Renal cortical epithelial cell (primary cell): Measurements from ENCODE around the gene FHOD3. TPM values are rescaled to one million over a fixed set of nuclear protein-coding genes. Genes with fewer than 3 reads are reported as not detected.
"Not testable (repeated sequence)": the region's sequence is repeated elsewhere in the genome, so short reads cannot be mapped to it uniquely, and the experiment has no call there.

Experiments used
- DNase-seq: peaks from one replicate; pipeline ENCODE4 v3.0.0-alpha.2; 2011; ENCODE audit warnings: low read depth
- total RNA-seq: library from RNA; depleted of rRNA; stranded (reverse); fragments of >200 nt; gene quantifications from 2 replicates; pipeline ENCODE4 v1.2.3, GENCODE V29; 2014

Gene FHOD3
- total RNA-seq, 1 donor from 2014 or later: 117 TPM

DNA sequence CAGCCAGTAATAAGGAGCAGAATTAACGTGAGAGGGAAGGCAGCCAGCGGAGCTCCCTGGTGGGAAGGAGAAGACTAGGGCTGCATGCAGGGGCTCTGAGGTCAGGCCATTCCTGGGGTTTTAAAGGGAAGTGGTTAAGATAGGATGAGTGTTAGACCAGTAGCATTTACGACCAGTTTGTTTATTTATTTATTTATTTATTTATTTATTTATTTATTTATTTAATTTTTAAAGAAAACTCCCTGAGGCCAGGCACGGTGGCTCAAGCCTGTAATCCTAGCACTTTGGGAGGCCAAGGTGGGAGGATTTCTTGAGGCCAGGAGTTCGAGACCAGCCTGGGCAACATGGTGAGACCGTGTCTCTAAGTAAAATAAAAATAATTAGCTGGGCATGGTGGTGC, 152.8 kb downstream of the FHOD3 start:
- no peak for DNase-seq

DNA sequence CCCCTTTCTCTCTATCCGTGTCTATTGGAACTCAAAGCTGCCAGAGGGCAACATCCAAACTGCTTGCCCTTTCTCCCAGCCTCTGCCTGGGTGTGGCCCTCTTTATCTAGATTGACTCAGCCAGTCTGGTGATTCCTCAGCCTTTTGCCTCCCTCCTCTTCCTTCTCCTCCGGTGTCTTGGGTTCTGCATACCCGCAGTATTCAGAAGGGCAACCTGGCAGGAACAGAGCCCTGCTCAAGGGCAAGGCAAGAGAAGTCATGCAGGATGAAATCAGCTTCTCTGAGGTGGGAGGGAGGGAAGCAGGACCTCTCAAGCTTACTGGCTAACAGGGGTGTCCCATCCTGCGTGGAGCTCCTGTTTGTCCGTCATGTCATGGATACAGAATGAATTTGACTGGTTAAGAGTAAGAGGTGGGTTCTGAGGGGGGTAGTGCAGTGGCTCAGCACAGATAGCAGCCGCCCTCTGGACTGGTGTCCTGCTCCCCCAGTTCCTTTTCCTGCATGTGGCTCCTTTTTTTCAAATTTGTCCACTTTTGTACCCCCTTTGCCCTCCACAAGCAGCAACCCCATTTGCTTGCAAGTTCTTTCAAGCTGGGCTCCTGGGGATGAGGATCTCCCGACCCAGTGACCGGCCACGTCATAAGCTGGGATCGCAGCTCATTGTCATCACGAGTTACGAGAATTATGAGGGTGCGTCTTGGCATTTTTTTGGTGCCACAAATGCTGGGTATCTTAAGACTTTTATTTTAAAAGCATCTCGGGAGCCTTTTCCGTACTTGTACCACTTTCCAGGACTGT, 154.1 kb downstream of the FHOD3 start:
- no peak for DNase-seq

DNA sequence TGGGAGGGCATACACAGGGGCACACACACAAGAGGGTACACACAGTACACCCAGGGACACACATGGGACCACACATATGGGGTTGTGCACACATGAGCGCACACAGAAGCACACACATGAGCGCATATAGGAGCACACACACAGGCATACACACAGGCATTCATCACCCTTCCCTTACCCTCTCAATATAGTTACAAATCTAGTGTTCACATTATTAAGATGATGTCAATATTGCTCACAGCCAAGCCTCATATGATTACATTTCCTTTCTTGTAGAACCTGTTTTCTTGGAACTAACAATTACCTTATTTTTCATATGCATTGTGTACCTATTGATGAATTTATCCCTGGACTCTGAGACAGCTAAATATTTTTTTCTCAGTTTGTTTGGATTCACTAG, 156.7 kb downstream of the FHOD3 start:
- no peak for DNase-seq

DNA sequence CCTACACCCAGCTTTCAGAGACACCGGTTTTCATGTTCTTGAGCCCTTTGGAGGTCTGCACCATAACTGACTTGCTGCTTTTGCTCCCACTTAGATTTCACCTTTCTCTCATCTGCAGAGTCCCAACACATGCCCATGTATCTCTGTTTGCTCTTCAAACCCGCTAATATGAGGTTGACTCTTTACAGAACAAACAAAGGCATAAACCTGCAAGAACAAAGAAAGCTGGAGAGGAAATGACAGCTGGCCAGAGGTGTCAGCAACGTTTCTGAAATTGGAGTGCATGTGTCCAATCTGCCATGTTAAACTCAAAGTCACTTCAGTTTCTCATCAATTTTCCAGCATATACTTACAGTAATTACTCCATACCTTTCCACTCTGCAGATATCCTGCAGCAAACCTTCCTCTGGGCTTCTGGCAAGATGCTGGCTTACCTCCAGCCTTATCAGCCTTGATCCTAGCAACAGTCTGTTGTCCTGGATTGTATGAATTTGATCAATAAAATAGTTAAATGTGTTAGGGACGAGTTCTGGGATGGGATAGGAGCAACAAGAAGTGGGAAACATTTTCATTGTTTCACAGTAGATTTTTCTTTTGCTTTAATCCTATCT, 157.4 kb downstream of the FHOD3 start:
- no peak for DNase-seq

DNA sequence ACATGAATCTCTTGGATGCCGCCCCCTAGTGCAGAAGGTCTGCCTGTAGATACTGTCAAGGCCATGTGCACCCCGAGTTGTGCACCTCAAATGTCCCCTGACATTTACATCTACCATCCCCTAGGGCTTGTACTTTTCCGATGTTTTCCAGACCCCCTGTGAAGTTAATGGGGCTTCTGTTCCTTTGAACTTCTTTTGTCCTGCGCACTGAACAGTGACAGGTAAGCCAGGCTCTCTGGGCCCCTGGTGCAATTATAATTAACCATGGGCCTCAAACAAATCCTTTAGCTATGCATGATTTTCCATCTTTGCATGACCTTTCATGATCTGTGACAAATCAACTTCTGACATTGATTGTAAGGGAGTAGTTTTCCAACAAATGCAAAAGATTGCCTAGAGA, 158.4 kb downstream of the FHOD3 start:
- no peak for DNase-seq

DNA sequence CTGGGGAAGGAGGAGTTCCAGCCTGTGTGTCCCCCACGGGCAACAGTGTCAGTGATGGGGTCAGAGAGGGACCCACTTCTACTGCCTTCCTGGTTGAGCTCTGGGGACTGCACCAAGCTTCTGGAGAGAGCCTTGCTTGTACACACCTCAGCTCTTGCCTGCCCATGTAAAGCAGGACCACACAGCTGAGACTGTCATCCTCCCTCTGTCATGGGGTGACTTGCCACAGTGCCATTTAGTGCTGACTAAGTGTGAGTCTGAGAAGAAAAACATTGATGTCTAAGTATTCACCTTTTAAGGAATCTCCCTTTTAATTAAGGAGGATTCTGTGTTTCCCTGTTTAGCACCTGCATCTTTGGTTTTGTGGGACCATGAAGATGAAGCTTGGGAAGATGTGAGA, 159.1 kb downstream of the FHOD3 start:
- DNase-seq: no peak

DNA sequence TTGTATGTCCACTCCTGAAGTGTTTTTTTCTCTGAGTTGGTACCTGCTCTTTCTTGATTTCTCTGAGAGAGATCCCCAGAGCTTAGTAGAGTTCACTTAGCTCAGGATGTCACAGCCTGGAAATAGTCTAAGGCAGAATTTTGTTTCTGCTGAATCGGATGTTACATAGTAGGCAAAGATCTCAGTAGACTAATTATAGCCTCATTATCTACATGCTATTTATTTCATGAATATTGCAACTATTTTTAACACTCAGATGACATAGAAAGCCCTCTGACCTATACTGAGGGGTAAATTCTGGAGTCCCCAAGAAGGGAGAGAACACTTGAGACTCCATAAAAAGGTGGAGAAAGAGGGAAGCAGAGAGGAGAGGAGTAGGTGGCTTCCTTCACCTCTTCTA, 160.2 kb downstream of the FHOD3 start:
- DNase-seq: no peak

DNA sequence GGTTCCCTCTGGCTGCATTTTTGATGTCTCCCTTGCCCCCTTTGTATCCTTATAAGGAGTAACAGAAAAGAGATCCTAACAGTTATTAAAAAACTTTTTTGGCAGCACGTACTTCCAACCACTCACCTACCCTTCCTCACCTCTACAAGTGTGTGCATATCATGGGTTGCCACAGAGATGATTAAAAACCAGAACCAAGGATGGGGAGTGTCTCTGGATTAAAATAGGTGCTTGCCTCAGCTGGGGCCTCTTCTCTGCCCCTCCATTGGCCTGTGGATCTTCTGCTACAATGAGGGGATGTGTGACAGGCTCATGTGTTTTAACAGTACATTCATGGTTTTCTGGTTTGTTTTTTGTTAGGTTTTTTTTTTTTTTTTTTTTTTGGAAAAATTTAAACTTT, 160.8 kb downstream of the FHOD3 start:
- no peak for DNase-seq

DNA sequence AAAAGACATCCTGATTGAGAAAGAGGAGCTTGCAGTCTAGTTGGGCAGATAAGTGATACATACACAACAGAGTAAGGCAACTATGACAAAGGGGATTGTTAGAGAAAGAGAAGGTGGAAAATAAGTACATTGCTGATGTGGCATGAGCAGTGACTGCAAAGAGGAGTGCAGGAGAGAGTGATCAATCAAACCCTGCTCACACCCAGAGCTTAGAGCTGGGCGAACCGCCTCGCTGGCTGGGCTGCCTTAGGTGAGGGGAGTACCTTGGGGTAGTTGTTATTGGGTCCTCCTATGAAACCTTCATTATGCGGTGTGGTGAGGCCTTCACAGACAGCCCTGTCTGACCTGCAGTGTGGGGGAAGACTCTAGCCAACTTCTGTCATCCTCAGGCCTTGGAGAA, 161.7 kb downstream of the FHOD3 start:
- no peak for DNase-seq

DNA sequence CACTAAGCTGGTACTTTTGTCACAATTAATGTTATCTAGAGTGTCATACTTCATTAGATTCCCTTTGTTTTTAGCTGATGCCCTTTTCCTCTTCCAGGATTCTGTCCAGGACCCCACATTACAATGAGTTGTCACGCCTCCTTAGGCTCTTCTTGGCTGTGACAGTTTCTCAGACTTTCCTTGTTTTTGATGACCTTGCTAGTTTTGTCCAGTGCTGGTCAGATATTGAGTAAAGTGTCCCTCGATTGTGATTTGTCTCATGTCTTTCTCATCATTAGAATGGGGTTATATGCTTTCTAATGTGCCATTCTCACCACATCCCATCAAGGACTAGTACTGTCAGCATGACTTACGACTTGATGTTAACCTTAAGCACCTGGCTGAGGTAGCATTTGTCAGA, 162.3 kb downstream of the FHOD3 start:
- DNase-seq: no peak

DNA sequence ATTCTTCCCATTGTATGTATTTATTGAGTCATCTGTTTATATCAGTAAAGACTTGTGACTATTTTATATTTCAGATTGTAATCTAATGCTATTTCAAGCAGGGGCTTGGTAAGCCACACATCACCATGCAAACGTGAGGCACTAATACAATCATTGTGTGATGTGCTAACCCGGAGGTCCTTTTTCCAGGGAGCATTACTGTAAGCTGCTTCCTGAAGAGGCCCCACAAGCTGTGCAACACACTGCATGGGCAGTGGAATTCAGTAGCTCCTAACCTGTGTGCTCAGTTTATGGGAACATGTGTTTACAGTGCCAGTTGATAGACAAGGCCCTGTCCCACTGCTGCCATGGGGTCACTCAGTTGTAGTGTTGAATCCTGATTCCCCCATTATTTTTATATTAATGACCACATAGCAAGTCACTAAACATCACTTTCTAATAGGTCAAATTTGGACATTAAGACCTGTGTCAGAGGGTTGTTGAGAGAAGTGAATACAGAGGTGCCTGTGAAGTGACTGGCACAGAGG, 162.9 kb downstream of the FHOD3 start:
- DNase-seq: no peak

DNA sequence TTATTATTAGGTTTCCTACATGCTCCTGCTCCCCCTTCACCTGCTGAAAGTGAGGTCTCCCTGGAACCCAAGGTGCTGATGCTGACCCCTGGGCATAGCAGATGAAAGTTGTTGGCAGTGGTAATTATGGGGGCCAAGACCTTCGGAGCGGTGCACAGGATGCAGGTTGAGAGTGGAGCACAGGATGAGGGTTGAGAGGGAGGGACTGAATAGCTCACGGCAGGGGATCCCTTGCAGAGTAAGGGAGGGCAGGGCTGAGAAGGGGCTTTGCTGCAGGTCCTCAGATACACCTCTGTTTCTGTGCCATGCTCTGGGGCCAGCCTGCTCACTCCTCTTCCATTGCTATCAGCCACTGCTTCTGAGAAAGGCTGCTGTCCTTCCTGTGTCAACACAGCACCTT, 163.3 kb downstream of the FHOD3 start:
- DNase-seq: no peak

DNA sequence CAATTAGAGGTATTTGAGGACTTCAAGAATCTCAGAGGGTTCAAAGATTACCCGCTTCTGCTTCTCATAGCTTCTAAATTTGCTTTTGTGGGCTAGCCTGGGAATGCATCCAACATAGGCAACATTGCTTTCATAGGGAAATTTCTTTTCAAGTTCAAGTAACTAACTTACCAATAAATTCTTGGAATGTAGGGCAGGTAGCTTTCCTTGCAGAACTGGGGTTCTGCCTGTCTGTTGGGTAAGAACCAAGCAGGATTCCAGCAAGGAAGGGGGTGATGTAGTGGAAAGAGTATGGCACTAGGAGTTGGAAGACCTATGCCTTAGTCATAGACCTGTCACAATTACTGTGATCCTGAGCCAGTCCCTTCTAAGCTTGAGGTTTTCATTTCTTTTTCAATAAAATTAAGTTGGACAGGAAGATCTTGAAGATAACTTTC, 164.1 kb downstream of the FHOD3 start:
- DNase-seq: peak; percentile 60

DNA sequence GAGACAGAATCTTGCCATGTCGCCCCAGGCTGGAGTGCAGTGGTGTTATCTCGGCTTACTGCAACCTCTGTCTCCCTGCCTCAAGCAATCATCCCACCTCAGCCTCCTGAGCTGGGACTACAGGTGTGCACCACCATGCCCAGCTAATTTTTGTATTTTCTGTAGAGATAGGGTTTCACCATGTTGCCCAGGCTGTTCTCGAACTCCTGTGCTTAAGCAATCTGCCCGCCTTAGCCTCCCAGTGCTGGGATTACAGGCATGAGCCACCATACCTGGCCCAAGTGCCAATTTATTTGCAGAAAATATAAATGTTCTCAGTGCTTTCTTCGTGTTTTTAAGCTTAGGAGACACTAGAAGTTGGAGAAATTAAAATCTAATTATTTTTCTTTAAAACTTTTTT, 166.0 kb downstream of the FHOD3 start:
- not testable (repeated sequence) for DNase-seq

DNA sequence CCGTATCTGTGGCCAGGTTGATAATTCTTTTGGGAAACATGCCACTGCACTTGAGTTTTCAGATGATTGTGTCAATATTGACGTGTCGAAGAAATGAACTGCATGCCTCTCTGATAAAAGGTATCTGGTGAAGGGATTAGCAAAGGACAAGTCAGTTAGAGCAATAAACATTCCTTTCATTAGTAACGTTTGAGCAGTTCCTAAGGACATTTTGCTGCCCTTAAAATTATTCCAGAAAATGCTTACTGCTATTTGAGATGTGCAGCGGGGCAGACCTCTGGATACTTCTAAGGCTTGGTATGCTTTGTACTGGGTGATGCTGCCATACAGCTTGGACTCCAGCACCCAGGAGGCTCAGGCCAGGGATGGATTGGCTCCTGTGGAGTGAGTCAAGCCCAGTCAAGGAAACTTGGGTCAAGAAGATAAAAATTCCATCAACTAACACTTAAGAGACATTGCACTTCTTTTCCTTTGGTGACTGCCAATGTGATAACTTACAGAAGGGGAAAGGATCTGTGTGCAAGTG, 166.7 kb downstream of the FHOD3 start:
- no peak for DNase-seq

DNA sequence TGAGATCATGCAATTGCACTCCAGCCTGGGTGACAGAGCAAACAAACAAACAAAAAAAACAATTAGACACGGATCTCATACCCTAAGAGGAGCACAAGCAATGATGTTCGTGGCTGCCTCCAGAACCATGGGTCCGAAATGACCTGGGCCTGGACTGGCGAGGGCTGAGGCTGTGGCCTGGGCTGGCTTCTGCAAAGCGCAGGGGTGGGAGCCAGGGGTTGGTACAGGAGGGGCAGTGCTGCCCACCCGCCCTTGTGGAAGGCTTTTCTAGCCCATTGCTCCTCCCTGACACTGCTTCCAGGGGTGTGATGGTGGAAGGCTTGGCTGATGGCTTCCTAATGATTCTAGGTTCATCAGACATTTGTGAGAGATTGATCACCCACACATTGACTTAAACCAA, 167.8 kb downstream of the FHOD3 start:
- no peak for DNase-seq

DNA sequence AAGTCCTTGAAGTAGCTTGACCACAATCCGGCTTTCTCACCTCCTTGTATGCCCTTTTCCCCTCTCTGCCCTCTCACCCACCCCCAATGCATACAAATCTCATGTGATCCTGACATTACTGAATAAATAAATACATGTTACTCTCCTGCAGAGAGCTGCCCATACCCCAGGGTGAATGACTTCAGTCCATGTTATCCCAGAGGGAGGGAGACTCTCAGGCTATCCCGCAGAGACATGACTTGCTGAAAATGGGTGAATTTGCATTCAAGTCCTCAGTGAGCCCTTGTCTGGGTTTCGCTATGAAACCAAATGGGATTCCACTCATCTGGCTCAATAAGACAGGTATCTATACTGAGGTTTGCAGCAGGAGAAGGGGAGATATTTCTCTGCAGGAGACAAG, 168.5 kb downstream of the FHOD3 start:
- no peak for DNase-seq

DNA sequence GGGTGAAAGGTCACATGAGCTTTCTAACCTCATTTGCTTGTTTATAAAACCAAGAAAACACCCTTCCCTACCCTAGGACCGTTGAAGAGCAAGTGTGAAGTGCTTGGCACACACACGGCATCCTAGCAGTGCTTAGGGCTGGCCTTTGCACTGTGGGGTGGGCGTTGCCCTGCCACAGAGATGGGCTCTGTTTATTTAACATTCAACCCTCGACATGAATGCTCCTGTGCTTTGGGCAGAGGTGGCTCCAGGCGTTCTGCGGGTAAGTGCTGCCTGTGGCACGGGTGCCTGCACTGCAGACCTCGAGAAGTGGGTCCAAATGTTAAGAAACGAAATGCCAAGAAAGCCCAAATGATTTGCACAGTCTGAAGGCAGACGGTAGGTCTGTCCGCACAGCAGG, 170.1 kb downstream of the FHOD3 start:
- no peak for DNase-seq

DNA sequence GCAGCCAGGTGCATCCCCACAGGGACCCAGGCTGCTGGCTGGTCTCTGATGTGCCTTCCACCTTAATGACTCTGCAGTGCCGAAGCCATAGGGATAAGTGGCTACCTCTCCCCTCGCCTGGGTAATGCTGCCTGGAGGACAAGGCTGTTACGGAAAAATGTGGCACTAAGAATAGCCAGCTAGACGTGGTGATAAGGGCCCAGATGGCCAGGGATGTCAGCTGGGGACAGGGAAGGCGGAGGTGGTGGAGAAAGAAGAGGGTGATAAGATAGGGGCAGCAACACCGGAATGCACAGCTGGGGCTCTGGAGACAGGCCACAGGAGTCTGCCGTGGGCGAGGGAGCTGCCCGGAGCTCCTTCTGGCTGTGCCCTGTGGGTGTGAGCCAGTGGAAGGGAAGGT, 170.6 kb downstream of the FHOD3 start:
- DNase-seq: no peak

DNA sequence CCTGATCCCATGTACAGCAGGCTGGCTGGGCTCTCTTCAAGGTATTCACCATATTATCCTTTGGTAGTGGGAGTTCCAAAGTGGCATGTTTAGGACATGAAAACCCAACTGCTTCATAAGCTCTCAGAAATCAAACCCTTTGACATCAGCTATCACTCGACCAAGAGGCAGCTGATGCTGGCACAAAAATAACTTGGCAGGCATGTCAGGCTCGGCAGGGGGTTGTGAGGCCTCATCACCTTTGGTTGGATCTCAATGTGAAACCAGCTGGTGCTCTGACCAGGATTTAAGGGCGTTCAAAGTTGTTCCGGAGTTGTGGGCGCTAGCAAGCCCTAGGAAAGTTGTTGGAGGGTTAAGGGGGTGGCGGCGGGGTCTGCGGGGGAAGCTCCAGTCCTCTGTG, 171.9 kb downstream of the FHOD3 start:
- no peak for DNase-seq

DNA sequence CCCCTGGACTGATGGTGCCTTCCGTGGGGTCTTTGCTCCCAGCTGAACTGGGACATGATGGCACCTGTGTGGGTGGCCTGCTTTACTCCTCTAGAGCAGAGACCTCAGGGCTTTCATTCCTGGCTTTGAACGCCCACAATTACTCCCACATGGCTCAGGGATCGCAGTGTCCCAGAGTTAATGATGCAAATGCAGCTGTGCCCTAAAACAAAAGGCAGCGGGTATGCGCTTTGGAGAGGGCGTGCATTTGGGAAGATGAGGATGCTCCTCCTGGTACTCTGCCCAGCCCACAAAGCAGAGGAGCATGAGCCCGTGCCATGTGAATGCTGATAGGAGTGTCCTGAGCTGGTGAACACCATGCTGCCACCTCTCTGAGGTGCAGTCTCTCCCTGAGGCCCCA, 173.4 kb downstream of the FHOD3 start:
- DNase-seq: no peak

DNA sequence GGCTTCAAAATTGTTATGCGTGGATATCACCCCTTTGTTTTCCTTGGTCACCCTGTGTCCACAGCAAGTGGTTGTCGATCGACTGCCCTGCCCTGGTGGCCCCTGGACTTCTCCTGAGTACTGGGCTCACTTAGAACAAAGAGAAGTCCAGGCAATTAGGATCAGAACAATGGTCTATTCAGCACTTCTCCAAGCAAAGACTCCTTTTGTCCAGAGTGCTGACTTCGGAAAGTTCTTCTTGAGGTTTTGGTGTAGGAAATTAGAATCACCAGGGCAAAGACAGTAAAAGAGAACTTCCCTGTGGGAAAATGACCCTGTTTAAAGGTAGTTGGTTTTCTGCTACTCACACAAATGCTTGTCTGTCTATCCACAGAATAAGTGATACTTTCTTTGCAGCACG, 173.9 kb downstream of the FHOD3 start:
- no peak for DNase-seq

DNA sequence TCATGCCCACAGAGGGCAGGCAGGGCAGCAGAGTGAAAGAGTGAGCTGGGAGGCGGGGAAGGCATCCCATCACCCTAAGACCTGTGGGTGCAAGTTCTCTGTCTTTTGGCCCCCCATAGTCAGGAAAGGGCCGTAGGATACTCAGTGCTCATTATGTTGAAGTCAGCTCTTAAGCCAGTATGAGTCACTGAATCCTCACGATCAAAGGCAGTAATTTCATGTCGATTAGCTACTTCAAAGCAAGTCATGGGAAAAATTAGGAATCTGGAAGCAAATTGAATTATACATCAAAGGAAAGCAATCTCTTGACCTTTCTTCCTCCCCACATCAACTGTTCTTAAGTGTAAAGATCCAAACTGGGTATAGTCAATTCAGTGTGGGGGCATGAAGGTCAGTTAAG, 178.9 kb downstream of the FHOD3 start:
- DNase-seq: no peak
